ENCODE measurements around the gene FHAD1.
A peak's percentile ranks its signal among the peaks of the same experiment; 100 is the strongest.

FHAD1 gene

GRCh38 chr1:15337656-15338402, 90.8 kb downstream of the FHAD1 start:
- peak; percentile 75 for ATAC-seq
- no peak for TF ChIP-seq CSDC2 (CRISPR knock-in tag; IDR thresholded peaks at IDR 0.05)
- no peak for TF ChIP-seq SNAI2 (CRISPR knock-in tag; IDR thresholded peaks at IDR 0.05)
- TF ChIP-seq OSR1 (CRISPR knock-in tag; IDR thresholded peaks at IDR 0.05): no peak
- TF ChIP-seq BACH2 (CRISPR knock-in tag; IDR thresholded peaks at IDR 0.05; ENCODE audit: borderline replicate concordance): no peak
- TF ChIP-seq ZNF70 (CRISPR knock-in tag; IDR thresholded peaks at IDR 0.05): no peak
- TF ChIP-seq ZFP30 (CRISPR knock-in tag; IDR thresholded peaks at IDR 0.05): no peak
- no peak for TF ChIP-seq TCF4 (CRISPR knock-in tag; IDR thresholded peaks at IDR 0.05; ENCODE audit: borderline replicate concordance)
- TF ChIP-seq ZFP3 (CRISPR knock-in tag; IDR thresholded peaks at IDR 0.05): no peak
- no peak for TF ChIP-seq CSRNP3 (CRISPR knock-in tag; IDR thresholded peaks at IDR 0.05)
- no peak for TF ChIP-seq ISL1 (CRISPR knock-in tag; IDR thresholded peaks at IDR 0.05)
- no peak for TF ChIP-seq PPARA (CRISPR knock-in tag; IDR thresholded peaks at IDR 0.05; ENCODE audit: borderline replicate concordance)
- no peak for TF ChIP-seq PATZ1 (CRISPR knock-in tag; IDR thresholded peaks at IDR 0.05; ENCODE audit: borderline replicate concordance)
- no peak for TF ChIP-seq CREB5 (CRISPR knock-in tag; IDR thresholded peaks at IDR 0.05; ENCODE audit: low read depth)
- TF ChIP-seq GLIS3 (CRISPR knock-in tag; IDR thresholded peaks at IDR 0.05): no peak
- TF ChIP-seq RARB (CRISPR knock-in tag; IDR thresholded peaks at IDR 0.05): no peak
- no peak for TF ChIP-seq ZC3H10 (CRISPR knock-in tag; IDR thresholded peaks at IDR 0.05)
- TF ChIP-seq POU6F1 (CRISPR knock-in tag; IDR thresholded peaks at IDR 0.05; ENCODE audit: borderline replicate concordance, low read depth): no peak
- no peak for TF ChIP-seq ZNF565 (CRISPR knock-in tag; conservative IDR thresholded peaks at IDR 0.05; ENCODE audit: low read depth)
- no peak for TF ChIP-seq ESRRG (CRISPR knock-in tag; IDR thresholded peaks at IDR 0.05)

- ATAC-seq: no peak
- TF ChIP-seq GLIS3 (CRISPR knock-in tag; IDR thresholded peaks at IDR 0.05): no peak
These were observed 92.5 kb downstream of the FHAD1 start for GRCh38 chr1:15339570-15339969.

- no peak for TF ChIP-seq ZC3H10 (CRISPR knock-in tag; IDR thresholded peaks at IDR 0.05)
- TF ChIP-seq POU6F1 (CRISPR knock-in tag; IDR thresholded peaks at IDR 0.05; ENCODE audit: borderline replicate concordance, low read depth): no peak
- TF ChIP-seq OSR1 (CRISPR knock-in tag; IDR thresholded peaks at IDR 0.05): no peak
- no peak for TF ChIP-seq ZNF8 (CRISPR knock-in tag; IDR thresholded peaks at IDR 0.05)
- TF ChIP-seq GLIS3 (CRISPR knock-in tag; IDR thresholded peaks at IDR 0.05): no peak
- no peak for TF ChIP-seq TOX (CRISPR knock-in tag; IDR thresholded peaks at IDR 0.05; ENCODE audit: borderline replicate concordance)
- TF ChIP-seq CSRNP3 (CRISPR knock-in tag; IDR thresholded peaks at IDR 0.05): no peak
- TF ChIP-seq ZNF565 (CRISPR knock-in tag; conservative IDR thresholded peaks at IDR 0.05; ENCODE audit: low read depth): no peak
- TF ChIP-seq PPARA (CRISPR knock-in tag; IDR thresholded peaks at IDR 0.05; ENCODE audit: borderline replicate concordance): no peak
- TF ChIP-seq ESRRG (CRISPR knock-in tag; IDR thresholded peaks at IDR 0.05): no peak
- no peak for TF ChIP-seq BACH2 (CRISPR knock-in tag; IDR thresholded peaks at IDR 0.05; ENCODE audit: borderline replicate concordance)
- TF ChIP-seq PATZ1 (CRISPR knock-in tag; IDR thresholded peaks at IDR 0.05; ENCODE audit: borderline replicate concordance): no peak
- no peak for TF ChIP-seq ISL1 (CRISPR knock-in tag; IDR thresholded peaks at IDR 0.05)
- TF ChIP-seq ZNF70 (CRISPR knock-in tag; IDR thresholded peaks at IDR 0.05): no peak
- TF ChIP-seq RARB (CRISPR knock-in tag; IDR thresholded peaks at IDR 0.05): no peak
- TF ChIP-seq TCF4 (CRISPR knock-in tag; IDR thresholded peaks at IDR 0.05; ENCODE audit: borderline replicate concordance): no peak
- no peak for TF ChIP-seq ARNTL (CRISPR knock-in tag; IDR thresholded peaks at IDR 0.05; ENCODE audit: borderline replicate concordance, low read depth)
- ATAC-seq: no peak
These were observed 94.2 kb downstream of the FHAD1 start for GRCh38 chr1:15341228-15341627.

Data from SK-N-SH treated with all-trans-retinoic acid at 6 μM for 48 hours (cell line).